Endothelial cell of umbilical vein (primary cell): ENCODE measurements around the gene MS4A6E. TPM values are rescaled to one million over a fixed set of nuclear protein-coding genes. Genes with fewer than 3 reads are reported as not detected.
A peak's percentile ranks its signal among the peaks of the same experiment; 100 is the strongest.
"Not testable (repeated sequence)": the region's sequence is repeated elsewhere in the genome, so short reads cannot be mapped to it uniquely, and the experiment has no call there.

Source experiments
- BruUV-seq: library from RNA; stranded (reverse); fragments of 400-500 nt; replicated peaks from 2 replicates; lab custom pipeline; 2021; lab: Mats Ljungman, UMichigan
- CTCF ChIA-PET: fragments of 300-600, 350-600 bp; sonication (Branson Sonifier 250); formaldehyde crosslinking; loops from one replicate; lab custom pipeline; 2021; ENCODE audit warnings: antibody characterized with exemption, inconsistent platforms; lab: Charles Lee
- POLR2A ChIA-PET: fragments of 300-600, 350-600 bp; sonication (Branson Sonifier 250); formaldehyde crosslinking; loops from one replicate; lab custom pipeline; 2021; ENCODE audit warnings: antibody characterized with exemption, inconsistent platforms; lab: Charles Lee
- DNase-seq: peaks from one replicate; pipeline ENCODE4 v3.0.0-alpha.2; 2011; ENCODE audit warnings: low read depth, low spot score
- FAIRE-seq: peaks from 2 replicates; lab custom pipeline; 2011; peaks lifted over from hg19 to GRCh38; lab: Jason Lieb, UNC
- H2AFZ ChIP-seq: 2 replicates; pipeline ENCODE4 v1.6.0; 2012; ENCODE audit warnings: low read depth, low read length, control low read depth, inconsistent platforms
- H3K27ac ChIP-seq: 2 replicates; pipeline ENCODE4 v1.5.1; 2011; ENCODE audit warnings: low read depth, mild to moderate bottlenecking, control low read depth, low read length, moderate library complexity; ENCODE audit not compliant: insufficient read depth
- H3K27me3 ChIP-seq, 2 experiments: 2 replicates each; pipeline versions ENCODE4 v1.6.0 to v1.6.1; 2011; ENCODE audit warnings: low read length in 2 of 2, mixed read lengths in 1 of 2; ENCODE audit not compliant: control insufficient read depth in 2 of 2, insufficient read depth in 2 of 2
- H3K36me3 ChIP-seq, 2 experiments: 2 replicates in 1 of 2; 3 replicates in 1 of 2; pipeline ENCODE4 v1.5.1; 2011; ENCODE audit warnings: low read length in 2 of 2, mild to moderate bottlenecking in 1 of 2, moderate library complexity in 1 of 2; ENCODE audit not compliant: control insufficient read depth in 2 of 2, insufficient read depth in 2 of 2; ENCODE audit errors: extremely low read depth in 1 of 2
- H3K4me1 ChIP-seq: 3 replicates; pipeline ENCODE4 v1.5.1; 2011; ENCODE audit warnings: mild to moderate bottlenecking, low read length; ENCODE audit not compliant: control insufficient read depth, insufficient read depth; ENCODE audit errors: extremely low read depth
- H3K4me2 ChIP-seq: 2 replicates; pipeline ENCODE4 v1.6.1; 2011; ENCODE audit warnings: low read length, control low read depth, mixed read lengths; ENCODE audit not compliant: insufficient read depth
- H3K4me3 ChIP-seq, 3 experiments: fragments of 200-600 bp in 1 of 3; sonication (generic), shearing (Covaris generic) in 1 of 3; replicated peaks in 1 of 3; 2 replicates each; pipeline ENCODE4 v1.5.1; 2011 to 2016; ENCODE audit warnings: control low read depth in 3 of 3, low read length in 3 of 3, mild to moderate bottlenecking in 2 of 3, inconsistent platforms in 1 of 3, low read depth in 1 of 3, moderate library complexity in 1 of 3; ENCODE audit not compliant: insufficient read depth in 1 of 3
- H3K79me2 ChIP-seq: 2 replicates; pipeline ENCODE4 v1.6.0; 2012; ENCODE audit warnings: low read length, inconsistent platforms; ENCODE audit not compliant: control insufficient read depth, insufficient read depth
- H3K9ac ChIP-seq: replicated peaks from 2 replicates; pipeline ENCODE3; 2011; ENCODE audit warnings: low read length, control low read depth; ENCODE audit not compliant: insufficient read depth; ENCODE audit errors: extremely low read depth
- H3K9me1 ChIP-seq: replicated peaks from 3 replicates; pipeline ENCODE4 v1.6.0; 2011; ENCODE audit warnings: mild to moderate bottlenecking, low read length; ENCODE audit not compliant: control insufficient read depth, insufficient read depth; ENCODE audit errors: extremely low read depth
- H3K9me3 ChIP-seq: replicated peaks from 2 replicates; pipeline ENCODE4 v1.5.1; 2012; ENCODE audit warnings: low read length, inconsistent platforms; ENCODE audit not compliant: control insufficient read depth, insufficient read depth
- H4K20me1 ChIP-seq: replicated peaks from 2 replicates; pipeline ENCODE3; 2011; ENCODE audit warnings: mild to moderate bottlenecking, low read length; ENCODE audit not compliant: control insufficient read depth, insufficient read depth; ENCODE audit errors: extremely low read depth
- CTCF ChIP-seq, 2 donors: IDR thresholded peaks; 1 replicate in 1 of 2; 2 replicates in 1 of 2; pipeline ENCODE4 v1.5.1; 2011; ENCODE audit warnings: low read length in 2 of 2, mild to moderate bottlenecking in 2 of 2, moderate library complexity in 2 of 2, control low read depth in 1 of 2, inconsistent platforms in 1 of 2, low read depth in 1 of 2; ENCODE audit not compliant: insufficient read depth in 1 of 2; ENCODE audit errors: extremely low read depth in 1 of 2
- FOS ChIP-seq: IDR thresholded peaks from 2 replicates; pipeline ENCODE4 v1.6.1; 2011; ENCODE audit warnings: mild to moderate bottlenecking, low read length, moderate library complexity, borderline replicate concordance; ENCODE audit not compliant: insufficient read depth
- dilution Hi-C: fragments of 300-500 bp; cut with MboI; formaldehyde crosslinking; loops from one replicate; pipeline ENCODE4 v1.15.0; 2019; ENCODE audit warnings: low sequenced_read_pairs; ENCODE audit not compliant: extremely low pct_ligation_motif_present
- intact Hi-C: fragments of 100-400 bp; cut with micrococcal nuclease; formaldehyde crosslinking; loops from one replicate; pipeline ENCODE4 v1.10.0; 2022
- polyA plus RNA-seq, 4 experiments: library from polyadenylated mRNA; depleted of rRNA in 3 of 4; stranded (reverse) in 3 of 4; unstranded in 1 of 4; fragments of >200 nt; gene quantifications; 2 replicates each; pipeline versions ENCODE4 v1.2.1 to v1.2.3, GENCODE V29; 2011 to 2012; ENCODE audit warnings: missing spikeins in 1 of 4
- total RNA-seq: library from RNA; stranded (reverse); gene quantifications from 2 replicates; pipeline ENCODE4 v1.2.3, GENCODE V29; 2021

The MS4A6E gene
- total and polyA plus RNA-seq, 2 donors (not counting 3 experiments of a cell fraction or from before 2014, with no cell fraction given), result not detected

GRCh38 chr11:60363542-60364470 is 36.8 kb downstream of the MS4A6E start:
- POLR2A ChIA-PET, result no interaction called here
- TF ChIP-seq FOS (no peak), CTCF (IDR thresholded peaks at IDR 0.05; ENCODE audit: extremely low read depth in 1 of 2, insufficient read depth in 1 of 2, low read depth in 1 of 2, low read length in 2 of 2) (peak; percentile 66 to 68)
- Histone ChIP-seq H4K20me1 (no peaks in the 10 kb centered on the region), H3K27ac (no peak overlapping the region), H3K4me2 (no peak overlapping the region), H3K9me3 (no peaks in the 10 kb centered on the region), H3K9ac (no peak overlapping the region), H3K79me2 (no peaks in the 10 kb centered on the region), H3K27me3 (peaks cover 15 to 16% of the 10 kb centered on the region in 2 experiments), H3K4me1 (no peaks in the 10 kb centered on the region), H3K9me1 (no peaks in the 10 kb centered on the region), H3K36me3 (no peaks in the 10 kb centered on the region), H3K4me3 (no peak overlapping the region), H2AFZ (no peak overlapping the region)
- CTCF ChIA-PET, result interaction anchor here (0.6 to 6.9 kb wide), 68 partner anchors 8 to 524 kb away, joined by 3 to 147 read pairs (median 4); partner anchors contain the start of genes MS4A1, MS4A15, MS4A7 and MS4A8
- no TSS peak for BruUV-seq
- FAIRE-seq, result peak; percentile 91
- intact Hi-C loops, result loop anchor here (1.0 to 5.0 kb wide), 5 partner anchors 97 to 270 kb away; no protein-coding TSS in a partner anchor
- peak; percentile 67 for DNase-seq
- dilution Hi-C loops, result no loop called here

- H4K20me1 ChIP-seq, intact Hi-C loops, H3K9ac ChIP-seq, H3K4me3 ChIP-seq, dilution Hi-C loops, H3K4me2 ChIP-seq, FAIRE-seq, H2AFZ ChIP-seq, DNase-seq, POLR2A ChIA-PET, H3K79me2 ChIP-seq, H3K36me3 ChIP-seq, BruUV-seq, H3K27ac ChIP-seq, H3K9me3 ChIP-seq, H3K9me1 ChIP-seq: not testable (repeated sequence)
- peaks cover 16 to 19% of the 10 kb centered on the region in 2 experiments for H3K27me3 ChIP-seq
- CTCF ChIA-PET, result interaction anchor here (1.8 to 6.9 kb wide), 2 partner anchors 100 to 253 kb away, joined by 5 to 147 read pairs; no protein-coding TSS in a partner anchor
- peaks cover 14% of the 10 kb centered on the region for H3K4me1 ChIP-seq
Measured at GRCh38 chr11:60366262-60366904, 39.3 kb downstream of the MS4A6E start.
